Motor neuron (in vitro differentiated cells): Measurements from ENCODE around the gene NGFR. TPM values are rescaled to one million over a fixed set of nuclear protein-coding genes. Genes with fewer than 3 reads are reported as not detected.
"Not testable (repeated sequence)": the region's sequence is repeated elsewhere in the genome, so short reads cannot be mapped to it uniquely, and the experiment has no call there.

Experiments
- ATAC-seq, 8 experiments: fragments of 200-7000 bp; cut with Tn5 transposase; replicated peaks in 6 of 8; 2 replicates each; pipeline ENCODE4 v1.8.0; 2021; ENCODE audit warnings: mild to moderate bottlenecking in 8 of 8, moderate library complexity in 8 of 8
- H3K27ac ChIP-seq, 2 donors: fragments of 250-450 bp; sonication (Bioruptor Pico); 2 replicates each; pipeline ENCODE4 v1.9.0; 2021; ENCODE audit warnings: antibody characterized with exemption in 2 of 2, mild to moderate bottlenecking in 2 of 2, moderate library complexity in 1 of 2
- H3K4me1 ChIP-seq, 2 donors: fragments of 250-450 bp; sonication (Bioruptor Pico); replicated peaks in 1 of 2; 2 replicates each; pipeline ENCODE4 v1.6.1; 2021; ENCODE audit warnings: antibody characterized with exemption in 2 of 2, mild to moderate bottlenecking in 2 of 2, moderate library complexity in 1 of 2
- H3K4me3 ChIP-seq, 5 donors: fragments of 250-450 bp; sonication (Bioruptor Pico); 2 replicates each; pipeline ENCODE4 v1.9.0; 2021; ENCODE audit warnings: antibody characterized with exemption in 5 of 5, mild to moderate bottlenecking in 5 of 5, moderate library complexity in 4 of 5
- WGBS, 10 experiments: fragments of 450-650 bp; shearing (Covaris generic); methylation state at CpG; one replicate each; pipeline ENCODE4 v1.0.0; 2022; 5-methylcytosine and 5-hydroxymethylcytosine counted together
- in situ Hi-C, 9 experiments: fragments of 400-800 bp; cut with MboI; loops; one replicate each; pipeline ENCODE4 v1.15.0; 2021; ENCODE audit warnings: low sequenced_read_pairs in 9 of 9, low pct_unique_long_range_greater_than_20kb in 2 of 9; ENCODE audit not compliant: unreplicated experiment in 9 of 9
- total RNA-seq, 8 experiments: library from RNA; unstranded; fragments of 300-600 nt; gene quantifications; 2 replicates each; pipeline versions ENCODE4 v1.2.3 to v1.2.4, GENCODE V29; 2022

Gene NGFR
- total RNA-seq, 8 experiments from 2014 or later = 0.45 to 139 (median 83.6) TPM

DNA sequence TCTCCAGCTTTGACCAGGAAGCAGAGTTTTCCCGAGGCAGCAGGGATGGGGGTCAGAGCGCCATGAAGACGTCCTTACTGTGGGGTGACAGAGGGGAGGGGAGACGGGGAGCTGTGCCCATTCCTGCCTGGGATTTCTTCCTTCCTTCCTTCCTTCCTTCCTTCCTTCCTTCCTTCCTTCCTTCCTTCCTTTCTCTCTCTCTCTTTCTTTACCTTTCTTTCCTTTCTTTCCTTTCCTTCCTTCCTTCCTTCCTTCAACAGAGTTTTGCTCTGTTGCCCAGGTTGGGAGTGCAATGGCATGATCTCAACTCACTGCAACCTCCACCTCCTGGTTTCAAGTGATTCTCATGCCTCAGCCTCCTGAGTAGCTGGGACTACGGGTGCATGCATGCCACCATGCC lies 7.6 kb downstream of the NGFR start:
- in situ Hi-C loops, ATAC-seq, H3K27ac ChIP-seq, H3K4me3 ChIP-seq: not testable (repeated sequence)
- WGBS, 10 experiments = 0 to 80% (median 60%) methylated on average over 1 of the region's 5 CpGs; no CpG with 5 or more reads in 7 of the 10 experiments
- H3K4me1 ChIP-seq = peaks cover 25 to 42% of the 10 kb centered on the region in 2 donors

DNA sequence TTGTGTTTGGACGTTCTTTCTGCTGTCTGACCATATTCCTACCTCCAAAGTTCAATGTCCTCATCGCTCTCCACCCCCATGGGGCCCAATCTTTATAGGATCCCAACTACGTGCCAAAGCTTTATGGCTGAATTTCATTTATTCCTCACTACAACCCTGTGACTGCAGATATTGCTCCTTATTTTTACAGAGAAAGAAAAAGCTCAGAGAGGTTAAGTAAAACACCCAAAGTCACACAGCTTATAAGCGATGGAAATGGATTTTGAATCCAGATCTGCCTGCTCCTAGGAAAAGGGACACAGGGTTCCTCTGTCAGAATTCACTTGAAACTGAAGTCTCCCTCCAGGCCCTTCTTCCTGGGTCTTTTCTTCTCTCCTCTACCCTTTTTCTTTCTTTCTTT lies 9.3 kb downstream of the NGFR start:
- WGBS, 10 experiments = 61 to 100% (median 95%) methylated on average over 1 to 4 of the region's 4 CpGs; no CpG with 5 or more reads in 1 of the 10 experiments
- no peak overlapping the region for H3K27ac ChIP-seq
- H3K4me3 ChIP-seq = no peak overlapping the region
- no peak for ATAC-seq
- in situ Hi-C loops = no loop called here
- peaks cover 17 to 29% of the 10 kb centered on the region in 2 donors for H3K4me1 ChIP-seq

DNA sequence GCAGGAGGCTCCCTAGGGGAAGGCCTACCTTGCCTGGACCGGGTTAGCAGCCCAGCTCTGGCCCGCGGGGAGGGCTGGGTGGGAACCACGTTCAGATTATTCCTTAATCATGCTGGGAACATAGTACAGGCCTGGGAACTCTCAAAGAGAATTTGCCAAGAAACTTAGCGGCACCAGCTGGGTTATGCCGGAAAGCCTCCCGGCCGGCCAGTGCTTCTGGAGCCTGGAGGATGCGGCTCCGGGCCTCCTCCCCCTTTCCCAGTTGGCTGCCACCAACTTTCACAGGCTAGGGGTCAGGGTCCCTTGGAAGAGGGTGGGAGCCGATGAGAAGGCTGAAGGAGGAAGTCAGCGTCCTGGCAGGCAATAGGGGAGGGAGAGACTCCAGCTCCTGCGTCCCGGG lies 10.8 kb downstream of the NGFR start:
- H3K27ac ChIP-seq = no peak overlapping the region
- in situ Hi-C loops = no loop called here
- peaks cover 12 to 21% of the 10 kb centered on the region in 2 donors for H3K4me1 ChIP-seq
- no peak for ATAC-seq
- WGBS, 10 experiments = 100% methylated on average over 1 to 2 of the region's 14 CpGs; no CpG with 5 or more reads in 8 of the 10 experiments
- H3K4me3 ChIP-seq = no peak overlapping the region

DNA sequence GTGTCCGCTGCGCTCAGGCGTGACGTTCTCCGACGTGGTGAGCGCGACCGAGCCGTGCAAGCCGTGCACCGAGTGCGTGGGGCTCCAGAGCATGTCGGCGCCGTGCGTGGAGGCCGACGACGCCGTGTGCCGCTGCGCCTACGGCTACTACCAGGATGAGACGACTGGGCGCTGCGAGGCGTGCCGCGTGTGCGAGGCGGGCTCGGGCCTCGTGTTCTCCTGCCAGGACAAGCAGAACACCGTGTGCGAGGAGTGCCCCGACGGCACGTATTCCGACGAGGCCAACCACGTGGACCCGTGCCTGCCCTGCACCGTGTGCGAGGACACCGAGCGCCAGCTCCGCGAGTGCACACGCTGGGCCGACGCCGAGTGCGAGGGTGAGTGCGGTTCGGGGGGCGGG lies 11.2 kb downstream of the NGFR start:
- H3K27ac ChIP-seq = no peak overlapping the region
- WGBS, 10 experiments = 87% methylated on average over 11 of the region's 57 CpGs; no CpG with 5 or more reads in 9 of the 10 experiments
- H3K4me3 ChIP-seq = no peak overlapping the region
- in situ Hi-C loops = no loop called here
- ATAC-seq = no peak
- H3K4me1 ChIP-seq = peaks cover 9 to 16% of the 10 kb centered on the region in 2 donors

DNA sequence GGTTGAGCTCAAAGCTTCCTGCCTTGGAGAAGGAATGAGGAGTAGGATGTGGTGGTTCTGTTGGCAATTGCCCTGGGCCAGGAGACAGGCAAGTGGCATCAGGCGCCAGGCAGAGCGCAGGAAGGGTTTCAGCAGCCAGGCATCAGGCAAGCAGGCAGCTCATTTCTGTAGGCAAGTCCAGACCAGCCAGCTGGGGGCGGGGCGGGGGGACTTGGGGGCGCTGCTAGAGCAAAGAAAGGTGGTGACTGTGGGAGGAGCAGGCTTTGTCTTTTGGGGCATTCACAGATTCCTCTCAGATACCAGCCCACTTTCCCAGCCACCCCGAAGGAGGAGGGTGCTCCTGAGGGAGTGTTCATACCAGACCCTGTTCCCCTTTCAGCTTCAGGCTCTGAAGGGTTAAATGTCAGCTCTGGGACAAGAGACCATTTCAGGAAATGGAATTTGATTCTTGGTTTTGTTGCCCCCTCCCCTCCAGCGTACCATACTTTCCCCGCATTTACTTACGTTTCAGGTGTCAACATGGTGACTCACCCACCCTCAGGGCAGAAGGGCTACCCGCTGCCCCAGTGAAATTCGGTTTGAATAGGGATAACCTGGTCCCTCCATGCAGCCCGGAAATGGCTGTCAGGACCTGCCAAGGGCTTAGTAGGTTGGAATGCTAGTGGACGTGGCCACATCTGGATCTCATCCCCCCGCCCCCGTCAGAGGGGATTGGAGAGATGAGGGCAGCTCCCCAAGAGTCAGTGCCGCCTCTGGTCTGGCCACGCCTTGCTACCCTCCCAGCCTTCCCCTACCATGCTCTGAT lies 13.2 kb downstream of the NGFR start:
- WGBS, 10 experiments = 60 to 100% (median 78%) methylated on average over 1 to 6 of the region's 17 CpGs; no CpG with 5 or more reads in 7 of the 10 experiments
- H3K4me3 ChIP-seq = no peak overlapping the region
- in situ Hi-C loops = no loop called here
- H3K27ac ChIP-seq = no peak overlapping the region
- peaks cover 5 to 11% of the 10 kb centered on the region in 2 donors for H3K4me1 ChIP-seq
- peak in 5 of 8 experiments; percentile 20 to 64 (median 32) for ATAC-seq

DNA sequence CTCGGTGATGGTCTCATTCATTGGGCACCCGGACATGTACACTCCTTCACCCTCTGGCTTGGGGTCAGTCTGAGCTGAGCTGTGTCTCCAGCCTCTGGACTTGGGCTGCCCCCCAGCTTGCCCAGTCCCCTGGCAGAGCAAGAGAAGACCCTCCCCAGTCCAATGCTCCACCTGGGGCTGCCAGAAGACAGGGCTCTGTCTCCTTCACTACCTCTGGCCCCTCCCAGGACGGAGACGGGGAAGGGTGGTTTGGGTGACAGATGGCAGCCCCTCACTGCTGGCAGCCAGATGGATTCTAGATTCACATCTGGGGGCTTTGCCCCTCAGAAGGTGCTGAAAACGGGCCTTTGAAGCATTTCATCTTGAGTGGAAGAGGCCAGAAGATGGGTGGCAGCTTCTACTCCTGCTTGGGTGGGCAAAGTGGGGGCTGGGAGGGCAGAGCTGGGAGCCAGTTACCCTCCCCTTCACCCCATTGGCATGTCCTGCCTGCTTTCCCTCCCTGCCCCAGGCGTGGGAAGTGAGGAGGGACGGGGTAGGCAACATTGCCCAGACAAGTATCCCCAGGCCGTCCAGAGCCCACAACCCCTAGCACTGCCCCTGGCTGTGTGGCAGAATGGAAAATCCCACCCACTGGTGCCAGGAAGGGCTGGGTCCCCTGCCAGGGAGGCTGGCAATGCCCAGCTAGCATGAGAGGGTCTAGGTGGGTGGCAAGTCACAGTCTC lies 13.9 kb downstream of the NGFR start:
- no CpG with 5 or more reads among the region's 8 CpGs for WGBS, 10 experiments
- peaks cover 5 to 13% of the 10 kb centered on the region in 2 donors for H3K4me1 ChIP-seq
- in situ Hi-C loops = no loop called here
- H3K4me3 ChIP-seq = no peak overlapping the region
- H3K27ac ChIP-seq = no peak overlapping the region
- no peak for ATAC-seq

DNA sequence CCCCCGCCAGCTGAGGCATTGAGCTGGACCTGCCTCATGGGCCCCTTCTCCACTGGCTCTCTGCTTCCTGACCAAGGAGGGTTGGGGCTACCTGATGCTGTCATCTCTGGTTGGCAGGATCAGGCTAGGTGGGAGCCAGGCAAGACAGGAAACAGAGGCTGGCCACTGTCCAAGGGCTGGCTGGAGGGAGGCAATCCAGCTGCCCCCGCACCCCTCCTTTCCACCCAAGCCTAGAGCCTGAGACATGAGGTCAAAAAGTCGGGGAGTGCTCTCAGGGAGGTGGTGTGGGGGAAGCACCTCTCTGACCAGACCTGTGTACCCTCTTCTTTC lies 14.5 kb downstream of the NGFR start:
- H3K27ac ChIP-seq = no peak overlapping the region
- in situ Hi-C loops = no loop called here
- WGBS, 10 experiments = 88 to 100% (median 95%) methylated on average over 1 to 3 of the region's 3 CpGs; no CpG with 5 or more reads in 7 of the 10 experiments
- ATAC-seq = no peak
- H3K4me3 ChIP-seq = no peak overlapping the region
- H3K4me1 ChIP-seq = peaks cover 5 to 18% of the 10 kb centered on the region in 2 donors

DNA sequence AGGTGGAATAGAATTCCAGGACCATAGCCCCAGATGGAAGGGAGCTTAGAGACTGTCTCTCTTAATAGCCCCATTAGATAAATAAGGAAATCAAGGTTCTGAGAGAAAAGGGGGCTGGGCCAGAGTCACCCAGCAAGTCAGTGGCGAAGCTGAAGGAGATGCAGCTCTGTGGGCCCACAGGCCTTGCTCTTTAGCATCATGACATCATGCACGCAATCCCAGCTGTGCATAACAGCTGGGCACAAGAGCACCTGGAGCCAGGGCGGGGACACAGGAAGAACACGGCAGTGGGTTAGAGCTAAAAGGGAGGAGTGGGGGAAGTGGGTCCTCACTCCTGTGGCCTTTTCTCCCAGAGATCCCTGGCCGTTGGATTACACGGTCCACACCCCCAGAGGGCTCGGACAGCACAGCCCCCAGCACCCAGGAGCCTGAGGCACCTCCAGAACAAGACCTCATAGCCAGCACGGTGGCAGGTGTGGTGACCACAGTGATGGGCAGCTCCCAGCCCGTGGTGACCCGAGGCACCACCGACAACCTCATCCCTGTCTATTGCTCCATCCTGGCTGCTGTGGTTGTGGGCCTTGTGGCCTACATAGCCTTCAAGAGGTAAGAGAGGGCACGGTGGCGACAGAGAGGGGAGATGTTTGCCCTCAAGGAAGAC lies 15.1 kb downstream of the NGFR start:
- ATAC-seq = no peak
- in situ Hi-C loops = no loop called here
- WGBS, 10 experiments = 74 to 100% (median 95%) methylated on average over 1 to 8 of the region's 13 CpGs; no CpG with 5 or more reads in 3 of the 10 experiments
- Histone ChIP-seq H3K27ac (no peak overlapping the region), H3K4me1 (peaks cover 9 to 24% of the 10 kb centered on the region in 2 donors), H3K4me3 (no peak overlapping the region)

DNA sequence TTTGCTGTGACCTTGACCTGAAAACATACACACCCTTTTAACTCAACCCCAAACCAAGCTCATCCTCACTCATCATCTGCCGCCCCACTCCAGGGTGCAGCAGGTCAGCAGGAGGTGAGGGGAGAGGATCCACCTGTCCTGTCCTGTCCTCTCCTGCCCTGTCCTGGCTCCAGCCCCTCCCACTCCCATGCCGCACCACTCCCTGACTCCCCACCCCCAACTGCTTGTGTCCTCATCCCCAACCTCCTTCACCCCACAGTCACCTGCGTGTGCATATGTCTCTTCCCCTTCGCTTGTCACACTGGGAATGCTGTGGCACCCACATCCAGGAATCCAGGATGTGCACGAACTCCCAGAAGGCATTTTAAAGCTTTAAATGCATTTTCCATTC lies 15.6 kb downstream of the NGFR start:
- WGBS, 10 experiments = 67 to 100% (median 90%) methylated on average over 1 to 2 of the region's 5 CpGs; no CpG with 5 or more reads in 5 of the 10 experiments
- ATAC-seq = no peak
- H3K4me3 ChIP-seq = no peak overlapping the region
- H3K27ac ChIP-seq = no peak overlapping the region
- in situ Hi-C loops = no loop called here
- H3K4me1 ChIP-seq = peaks cover 14 to 30% of the 10 kb centered on the region in 2 donors

DNA sequence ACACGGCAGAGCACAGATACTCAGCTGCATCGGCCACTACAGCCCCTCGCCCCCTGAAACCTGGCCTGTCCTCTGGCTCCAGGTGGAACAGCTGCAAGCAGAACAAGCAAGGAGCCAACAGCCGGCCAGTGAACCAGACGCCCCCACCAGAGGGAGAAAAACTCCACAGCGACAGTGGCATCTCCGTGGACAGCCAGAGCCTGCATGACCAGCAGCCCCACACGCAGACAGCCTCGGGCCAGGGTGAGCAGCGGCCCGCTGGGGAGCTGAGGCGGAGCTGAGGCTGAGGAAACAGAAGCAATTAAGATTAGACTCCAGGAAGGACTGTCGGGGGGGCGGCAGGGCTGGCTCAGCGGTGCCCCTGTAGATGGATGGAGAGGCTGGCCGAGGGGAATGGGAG lies 16.7 kb downstream of the NGFR start:
- H3K4me1 ChIP-seq = peaks cover 17 to 40% of the 10 kb centered on the region in 2 donors

DNA sequence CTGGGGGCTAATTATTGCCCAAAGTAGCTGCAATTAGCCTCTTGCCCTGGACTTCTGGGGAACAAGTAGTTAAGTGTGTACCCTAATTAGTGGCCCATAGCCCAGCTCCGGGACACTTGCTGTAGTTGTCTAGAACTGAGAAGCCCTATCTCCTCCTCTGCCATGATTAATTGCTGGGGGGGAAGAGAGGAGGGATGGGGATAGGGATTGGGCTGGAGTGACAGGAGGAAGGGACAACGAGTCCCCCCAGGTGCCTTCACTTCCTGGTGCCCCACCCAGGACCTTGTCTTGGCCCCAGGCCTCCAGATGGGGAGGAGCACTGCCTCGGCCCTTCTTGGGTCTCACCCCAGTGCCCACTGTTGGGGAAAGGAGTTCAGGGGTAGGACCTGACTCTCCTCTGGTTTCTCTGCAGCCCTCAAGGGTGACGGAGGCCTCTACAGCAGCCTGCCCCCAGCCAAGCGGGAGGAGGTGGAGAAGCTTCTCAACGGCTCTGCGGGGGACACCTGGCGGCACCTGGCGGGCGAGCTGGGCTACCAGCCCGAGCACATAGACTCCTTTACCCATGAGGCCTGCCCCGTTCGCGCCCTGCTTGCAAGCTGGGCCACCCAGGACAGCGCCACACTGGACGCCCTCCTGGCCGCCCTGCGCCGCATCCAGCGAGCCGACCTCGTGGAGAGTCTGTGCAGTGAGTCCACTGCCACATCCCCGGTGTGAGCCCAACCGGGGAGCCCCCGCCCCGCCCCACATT lies 17.4 kb downstream of the NGFR start:
- 17 to 90% (median 54%) methylated on average over 1 to 4 of the region's 26 CpGs; no CpG with 5 or more reads in 6 of the 10 experiments for WGBS, 10 experiments
- no peak overlapping the region for H3K27ac ChIP-seq
- no peak overlapping the region for H3K4me3 ChIP-seq
- peaks cover 17 to 34% of the 10 kb centered on the region in 2 donors for H3K4me1 ChIP-seq
- ATAC-seq = no peak
- in situ Hi-C loops = no loop called here

More for the DNA sequence above, 16.7 kb downstream of the NGFR start:
- no peak overlapping the region for H3K27ac ChIP-seq
- 81 to 100% (median 87%) methylated on average over 1 to 11 of the region's 16 CpGs; no CpG with 5 or more reads in 5 of the 10 experiments for WGBS, 10 experiments
- ATAC-seq = no peak
- in situ Hi-C loops = no loop called here
- H3K4me3 ChIP-seq = no peak overlapping the region

DNA sequence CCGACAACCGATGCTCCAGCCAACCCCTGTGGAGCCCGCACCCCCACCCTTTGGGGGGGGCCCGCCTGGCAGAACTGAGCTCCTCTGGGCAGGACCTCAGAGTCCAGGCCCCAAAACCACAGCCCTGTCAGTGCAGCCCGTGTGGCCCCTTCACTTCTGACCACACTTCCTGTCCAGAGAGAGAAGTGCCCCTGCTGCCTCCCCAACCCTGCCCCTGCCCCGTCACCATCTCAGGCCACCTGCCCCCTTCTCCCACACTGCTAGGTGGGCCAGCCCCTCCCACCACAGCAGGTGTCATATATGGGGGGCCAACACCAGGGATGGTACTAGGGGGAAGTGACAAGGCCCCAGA lies 17.9 kb downstream of the NGFR start:
- Histone ChIP-seq H3K4me3 (no peak overlapping the region), H3K4me1 (peaks cover 14 to 29% of the 10 kb centered on the region in 2 donors), H3K27ac (no peak overlapping the region)
- WGBS, 10 experiments = no CpG with 5 or more reads among the region's 6 CpGs
- in situ Hi-C loops = no loop called here
- no peak for ATAC-seq
